A549 (cell line): ENCODE data around the gene POLD2. TPM values are rescaled to one million over a fixed set of nuclear protein-coding genes. Genes with fewer than 3 reads are reported as not detected.

Experiments used
- ATAC-seq, 2 experiments: fragments of 200-7000 bp in 1 of 2; fragments of >200 bp in 1 of 2; cut with Nextera tagmentation in 1 of 2; cut with Tn5 transposase in 1 of 2; 3 replicates each; pipeline versions ENCODE4 v1.8.0 to v1.9.1; 2018 to 2020; ENCODE audit warnings: mild to moderate bottlenecking in 1 of 2, moderate library complexity in 1 of 2
- CTCF ChIA-PET: fragments of 300-600 bp; sonication (Branson Sonifier 250); formaldehyde crosslinking; extraction: SDS; loops from one replicate; lab custom pipeline; 2021; ENCODE audit warnings: antibody characterized with exemption, inconsistent platforms; lab: Yijun Ruan, JAX
- POLR2A ChIA-PET: fragments of 350-600 bp; formaldehyde crosslinking; extraction: SDS; loops from one replicate; lab custom pipeline; 2021; ENCODE audit warnings: antibody characterized with exemption, inconsistent platforms; lab: Yijun Ruan, JAX
- DNase-seq, 2 experiments: peaks; one replicate each; pipeline versions ENCODE4 v3.0.0 to v3.0.0-alpha.2; 2011 to 2016; ENCODE audit warnings: low read depth in 1 of 2, low spot score in 1 of 2
- FAIRE-seq: peaks from 2 replicates; lab custom pipeline; 2011; peaks lifted over from hg19 to GRCh38; lab: Jason Lieb, UNC
- H3K27ac ChIP-seq, 2 experiments: fragments of >200 bp; sonication (Bioruptor Twin); formaldehyde crosslinking; 3 replicates each; pipeline ENCODE4 v1.5.1; 2016 to 2017
- H3K4me1 ChIP-seq: fragments of >200 bp; sonication (Bioruptor Twin); formaldehyde crosslinking; 3 replicates; pipeline ENCODE4 v1.6.1; 2016
- H3K4me2 ChIP-seq: fragments of >200 bp; sonication (Bioruptor Twin); formaldehyde crosslinking; 3 replicates; pipeline ENCODE4 v1.6.1; 2016
- H3K4me3 ChIP-seq: fragments of >200 bp; sonication (Bioruptor Twin); formaldehyde crosslinking; 3 replicates; pipeline ENCODE4 v1.5.1; 2016
- H3K9me3 ChIP-seq: fragments of >200 bp; sonication (Bioruptor Twin); formaldehyde crosslinking; 3 replicates; pipeline ENCODE4 v1.6.1; 2016
- ATOH8 ChIP-seq: fragments of 250-450 bp; sonication (Bioruptor Pico); IDR thresholded peaks from 2 replicates; pipeline ENCODE4 v1.5.0; 2020; ENCODE audit warnings: low read depth, mild to moderate bottlenecking, moderate library complexity
- CEBPB ChIP-seq, 2 experiments: fragments of >200 bp in 1 of 2; sonication (Bioruptor Twin) in 1 of 2; formaldehyde crosslinking in 1 of 2; IDR thresholded peaks; 2 replicates each; pipeline ENCODE4 v1.6.1; 2012 to 2016
- CHD2 ChIP-seq: fragments of 150-350 bp; IDR thresholded peaks from 2 replicates; pipeline ENCODE4 v1.6.1; 2014; ENCODE audit warnings: low read length; ENCODE audit not compliant: partially characterized antibody
- E2F6 ChIP-seq: IDR thresholded peaks from 2 replicates; pipeline ENCODE4 v1.6.1; 2012; ENCODE audit warnings: low read depth, borderline replicate concordance
- EHF ChIP-seq: fragments of 250-450 bp; sonication (Bioruptor Pico); IDR thresholded peaks from 2 replicates; pipeline ENCODE4 v1.5.0; 2020; ENCODE audit warnings: mild to moderate bottlenecking
- EP300 ChIP-seq, 2 experiments: fragments of >200 bp; sonication (Bioruptor Twin); formaldehyde crosslinking; IDR thresholded peaks; 2 replicates in 1 of 2; 3 replicates in 1 of 2; pipeline ENCODE4 v1.6.1; 2016 to 2017
- ESRRA ChIP-seq: fragments of 150-350 bp; IDR thresholded peaks from 2 replicates; pipeline ENCODE4 v1.6.1; 2014; ENCODE audit warnings: mild to moderate bottlenecking, low read length, borderline replicate concordance
- FOSL2 ChIP-seq, 2 experiments: fragments of 450-650 bp in 1 of 2; fragments of >200 bp in 1 of 2; sonication (Bioruptor Twin) in 1 of 2; formaldehyde crosslinking; IDR thresholded peaks; 2 replicates each; pipeline versions ENCODE4 v1.5.0 to v1.6.1; 2016 to 2020; ENCODE audit warnings: mild to moderate bottlenecking in 1 of 2, moderate library complexity in 1 of 2
- GATA3 ChIP-seq: IDR thresholded peaks from 2 replicates; pipeline ENCODE4 v1.6.1; 2012; ENCODE audit warnings: borderline replicate concordance
- HDAC2 ChIP-seq: fragments of 200-600 bp; sonication (generic); IDR thresholded peaks from 2 replicates; pipeline ENCODE4 v1.6.1; 2016
- HES2 ChIP-seq: fragments of >200 bp; sonication (Bioruptor Twin); formaldehyde crosslinking; IDR thresholded peaks from 2 replicates; pipeline ENCODE4 v1.6.1; 2016
- HOXA7 ChIP-seq: fragments of 250-450 bp; sonication (Bioruptor Pico); IDR thresholded peaks from 2 replicates; pipeline ENCODE4 v1.5.0; 2020; ENCODE audit warnings: mild to moderate bottlenecking, moderate library complexity
- HOXB13 ChIP-seq: fragments of 250-450 bp; sonication (Bioruptor Pico); IDR thresholded peaks from 2 replicates; pipeline ENCODE4 v1.5.0; 2020; ENCODE audit warnings: low read depth, mild to moderate bottlenecking, moderate library complexity
- JUNB ChIP-seq: fragments of >200 bp; sonication (Bioruptor Twin); formaldehyde crosslinking; IDR thresholded peaks from 2 replicates; pipeline ENCODE4 v1.6.1; 2016
- KDM1A ChIP-seq: fragments of 200-600 bp; sonication (generic); IDR thresholded peaks from 2 replicates; pipeline ENCODE4 v1.6.1; 2016; ENCODE audit warnings: low read depth, mild to moderate bottlenecking
- MAZ ChIP-seq: fragments of 150-350 bp; IDR thresholded peaks from 2 replicates; pipeline ENCODE4 v1.6.1; 2014; ENCODE audit warnings: antibody characterized with exemption, low read depth, low read length, borderline replicate concordance
- PHF8 ChIP-seq: fragments of 200-600 bp; sonication (generic); IDR thresholded peaks from 2 replicates; pipeline ENCODE4 v1.6.1; 2016; ENCODE audit warnings: low read depth, mild to moderate bottlenecking, antibody characterized with exemption, moderate library complexity, borderline replicate concordance
- POLR2A ChIP-seq: IDR thresholded peaks from 2 replicates; pipeline ENCODE4 v1.6.1; 2012; ENCODE audit warnings: mild to moderate bottlenecking, low read length
- REST ChIP-seq: fragments of 200-600 bp; sonication (generic); IDR thresholded peaks from 2 replicates; pipeline ENCODE4 v1.6.1; 2016; ENCODE audit warnings: antibody characterized with exemption, mild to moderate bottlenecking, moderate library complexity
- RNF2 ChIP-seq: fragments of 200-600 bp; sonication (generic); IDR thresholded peaks from 2 replicates; pipeline ENCODE4 v1.6.1; 2016; ENCODE audit warnings: low read depth, mild to moderate bottlenecking, antibody characterized with exemption, moderate library complexity, borderline replicate concordance
- SMC3 ChIP-seq: fragments of >200 bp; sonication (Bioruptor Twin); formaldehyde crosslinking; IDR thresholded peaks from 3 replicates; pipeline ENCODE4 v1.6.1; 2018; ENCODE audit warnings: inconsistent platforms
- TFCP2L1 ChIP-seq: fragments of 250-450 bp; sonication (Bioruptor Pico); IDR thresholded peaks from 2 replicates; pipeline ENCODE4 v1.5.0; 2021; ENCODE audit warnings: mild to moderate bottlenecking
- ZC3H11A ChIP-seq: fragments of 450-650 bp; IDR thresholded peaks from 2 replicates; pipeline ENCODE4 v1.6.1; 2014; ENCODE audit warnings: antibody characterized with exemption, mild to moderate bottlenecking
- ZFP36 ChIP-seq: fragments of 450-650 bp; IDR thresholded peaks from 2 replicates; pipeline ENCODE4 v1.6.1; 2014; ENCODE audit warnings: borderline replicate concordance; ENCODE audit not compliant: partially characterized antibody
- ZNF302 ChIP-seq: fragments of 250-450 bp; sonication (Bioruptor Pico); IDR thresholded peaks from 2 replicates; pipeline ENCODE4 v1.9.0; 2021; ENCODE audit warnings: inconsistent platforms, mild to moderate bottlenecking, moderate library complexity
- WGBS: methylation state at CpG from one replicate; pipeline ENCODE4 v1.1.6; 2017; ENCODE audit errors: missing lambda C conversion rate; 5-methylcytosine and 5-hydroxymethylcytosine counted together
- polyA plus RNA-seq, 4 experiments: library from polyadenylated mRNA; depleted of rRNA in 3 of 4; stranded (reverse); fragments of >200 nt; fragmentation: RNase III in 1 of 4; extraction: RNeasy Plus Mini Kit Qiagen cat#74134 plus additional on column Dnase treatment in 1 of 4; gene quantifications; 2 replicates in 3 of 4; 3 replicates in 1 of 4; pipeline ENCODE4 v1.2.3, GENCODE V29; 2011 to 2017

Gene POLD2
- polyA plus RNA-seq, 2 of the 4 experiments (the other 2 are of a cell fraction): 126 to 138 TPM

GRCh38 chr7:44094365-44094764 is 29.0 kb downstream of the POLD2 start:
- ATAC-seq (no peak), DNase-seq (no peak), FAIRE-seq (no peak)
- Histone ChIP-seq H3K27ac (no peak overlapping the region), H3K4me2 (no peak overlapping the region), H3K4me3 (no peak overlapping the region), H3K4me1 (no peaks in the 10 kb centered on the region), H3K9me3 (no peaks in the 10 kb centered on the region)
- CTCF ChIA-PET: interaction anchor here (1.2 kb wide), 1 partner anchor 22 kb away, joined by 3 read pairs; no protein-coding TSS in a partner anchor
- POLR2A ChIA-PET: no interaction called here
- TF ChIP-seq TFCP2L1 (CRISPR knock-in tag) (no peak), JUNB (no peak), ATOH8 (CRISPR knock-in tag) (no peak), POLR2A (no peak), HOXA7 (CRISPR knock-in tag) (no peak), HES2 (no peak)
- WGBS: 57% methylated on average over 2 of the region's 2 CpGs

GRCh38 chr7:44093102-44093641 is 30.2 kb downstream of the POLD2 start:
- CTCF ChIA-PET: interaction anchor here (0.8 to 1.7 kb wide), 4 partner anchors 21 to 37 kb away, joined by 3 to 4 read pairs (median 3); no protein-coding TSS in a partner anchor
- Histone ChIP-seq H3K4me1 (peaks cover under 1% of the 10 kb centered on the region; the same call in 2 of the 3 replicates), H3K4me3 (no peak overlapping the region), H3K27ac (no peak overlapping the region), H3K9me3 (no peaks in the 10 kb centered on the region), H3K4me2 (no peak overlapping the region)
- FAIRE-seq (no peak), ATAC-seq (no peak), DNase-seq (no peak)
- POLR2A ChIA-PET: interaction anchor here (0.5 kb wide), 1 partner anchor 940 kb away, joined by 3 read pairs; no protein-coding TSS in a partner anchor
- 67% methylated on average over 6 of the region's 6 CpGs for WGBS
- no peak for TF ChIP-seq ESRRA
- TF ChIP-seq FOSL2 (IDR thresholded peaks at IDR 0.05): no peak
- no peak for TF ChIP-seq FOSL2 (CRISPR knock-in tag; IDR thresholded peaks at IDR 0.05)
- no peak for TF ChIP-seq HOXB13 (CRISPR knock-in tag)
- no peak for TF ChIP-seq EP300 (IDR thresholded peaks at IDR 0.05)
- TF ChIP-seq HDAC2: no peak
- TF ChIP-seq SMC3: no peak
- no peak for TF ChIP-seq REST
- TF ChIP-seq MAZ: no peak

- POLR2A ChIA-PET: no interaction called here
- H3K4me2 ChIP-seq: no peak overlapping the region
- no peak overlapping the region for H3K4me3 ChIP-seq
- 67% methylated on average over 20 of the region's 20 CpGs for WGBS
- CTCF ChIA-PET: interaction anchor here (0.6 to 3.2 kb wide), 5 partner anchors 10 to 1981 kb away, joined by 3 to 11 read pairs (median 3); no protein-coding TSS in a partner anchor
- peak overlapping the region in 1 of 2 experiments; percentile 44; a peak in 2 of 6 replicates for H3K27ac ChIP-seq
- no peaks in the 10 kb centered on the region for H3K9me3 ChIP-seq
- FAIRE-seq (no peak), DNase-seq (no peak), ATAC-seq (peak in 1 of 2 experiments; percentile 61; a peak in 3 of 6 replicates)
- H3K4me1 ChIP-seq: peaks cover 3% of the 10 kb centered on the region; the same call in 2 of the 3 replicates
- TF ChIP-seq KDM1A: no peak
- TF ChIP-seq GATA3: no peak
- no peak for TF ChIP-seq SMC3
- TF ChIP-seq ZC3H11A: no peak
- TF ChIP-seq ZFP36: no peak
- no peak for TF ChIP-seq ATOH8 (CRISPR knock-in tag)
- no peak for TF ChIP-seq PHF8
- TF ChIP-seq TFCP2L1 (CRISPR knock-in tag): no peak
- no peak for TF ChIP-seq RNF2
- no peak for TF ChIP-seq EHF (CRISPR knock-in tag)
- TF ChIP-seq HDAC2: no peak
- TF ChIP-seq HES2: no peak
- no peak for TF ChIP-seq CHD2
- no peak for TF ChIP-seq E2F6
- no peak for TF ChIP-seq CEBPB (IDR thresholded peaks at IDR 0.05)
- TF ChIP-seq ZNF302 (CRISPR knock-in tag): no peak
These were observed 35.2 kb downstream of the POLD2 start for GRCh38 chr7:44087911-44088838.
